CD4-positive, CD25-positive, alpha-beta regulatory T cell (primary cell): Measurements from ENCODE around the gene LRRK1. TPM values are rescaled to one million over a fixed set of nuclear protein-coding genes. Genes with fewer than 3 reads are reported as not detected.
"Not testable (repeated sequence)": the region's sequence is repeated elsewhere in the genome, so short reads cannot be mapped to it uniquely, and the experiment has no call there.

Experiments used
- ATAC-seq, 2 donors: fragments of 150-1000 bp; cut with Tn5 transposase; one replicate each; pipeline ENCODE4 v1.10.0; 2021; ENCODE audit warnings: low read depth in 2 of 2, moderate number of reproducible peaks in 2 of 2, moderate library complexity in 1 of 2
- DNase-seq, 3 donors: peaks; one replicate each; pipeline versions ENCODE4 v3.0.0 to v3.0.0-alpha.2; 2012 to 2022; ENCODE audit warnings: mixed read lengths in 1 of 3
- H3K27ac ChIP-seq: one replicate; pipeline ENCODE4 v1.7.0; 2013; ENCODE audit warnings: mild to moderate bottlenecking, low read length; ENCODE audit not compliant: insufficient read depth, poor library complexity, severe bottlenecking
- H3K27me3 ChIP-seq: one replicate; pipeline ENCODE4 v1.7.0; 2013; ENCODE audit warnings: low read length; ENCODE audit not compliant: control insufficient read depth, insufficient read depth
- H3K36me3 ChIP-seq: one replicate; pipeline ENCODE4 v1.7.0; 2013; ENCODE audit warnings: mild to moderate bottlenecking, low read length, moderate library complexity; ENCODE audit not compliant: control insufficient read depth, insufficient read depth
- H3K4me1 ChIP-seq: 2 replicates; pipeline ENCODE4 v1.7.0; 2013; ENCODE audit warnings: mild to moderate bottlenecking, low read length; ENCODE audit not compliant: insufficient read depth, control insufficient read depth, poor library complexity, severe bottlenecking
- H3K4me3 ChIP-seq: one replicate; pipeline ENCODE4 v1.7.0; 2013; ENCODE audit warnings: low read depth, mild to moderate bottlenecking, low read length, moderate library complexity
- H3K9me3 ChIP-seq, 2 experiments: 1 replicate in 1 of 2; 2 replicates in 1 of 2; pipeline ENCODE4 v1.7.0; 2013; ENCODE audit warnings: low read length in 2 of 2, mild to moderate bottlenecking in 1 of 2, moderate library complexity in 1 of 2; ENCODE audit not compliant: control insufficient read depth in 2 of 2
- H3K27ac Mint-ChIP-seq, 3 donors: one replicate each; pipeline ENCODE4 v1.8.0; 2020 to 2022; ENCODE audit warnings: mild to moderate bottlenecking in 3 of 3, mixed read lengths in 3 of 3, moderate library complexity in 2 of 3
- H3K27me3 Mint-ChIP-seq: one replicate; pipeline ENCODE4 v1.8.0; 2022; ENCODE audit warnings: mild to moderate bottlenecking, mixed read lengths
- H3K36me3 Mint-ChIP-seq: one replicate; pipeline ENCODE4 v1.8.0; 2020; ENCODE audit warnings: mixed read lengths
- H3K4me1 Mint-ChIP-seq, 4 donors: one replicate each; pipeline ENCODE4 v1.8.0; 2020 to 2022; ENCODE audit warnings: mixed read lengths in 4 of 4, mild to moderate bottlenecking in 1 of 4
- H3K4me3 Mint-ChIP-seq, 4 donors: one replicate each; pipeline ENCODE4 v1.8.0; 2020 to 2022; ENCODE audit warnings: mild to moderate bottlenecking in 4 of 4, mixed read lengths in 4 of 4, moderate library complexity in 3 of 4
- H3K9me3 Mint-ChIP-seq, 7 donors: one replicate each; pipeline ENCODE4 v1.8.0; 2020 to 2022; ENCODE audit warnings: mixed read lengths in 7 of 7, mild to moderate bottlenecking in 3 of 7, moderate library complexity in 2 of 7
- polyA plus RNA-seq, 4 donors: library from polyadenylated mRNA; unstranded; fragments of 300-500 nt; fragmentation: Illumina TruSeq; gene quantifications; one replicate each; pipeline ENCODE4 v1.2.3, GENCODE V29; 2021
- total RNA-seq: library from RNA; stranded (reverse); gene quantifications from one replicate; pipeline ENCODE4 v1.2.3, GENCODE V29; 2022

The LRRK1 gene
- total and polyA plus RNA-seq, 5 donors from 2014 or later = 0.06 to 0.17 TPM; not detected in 3

DNA sequence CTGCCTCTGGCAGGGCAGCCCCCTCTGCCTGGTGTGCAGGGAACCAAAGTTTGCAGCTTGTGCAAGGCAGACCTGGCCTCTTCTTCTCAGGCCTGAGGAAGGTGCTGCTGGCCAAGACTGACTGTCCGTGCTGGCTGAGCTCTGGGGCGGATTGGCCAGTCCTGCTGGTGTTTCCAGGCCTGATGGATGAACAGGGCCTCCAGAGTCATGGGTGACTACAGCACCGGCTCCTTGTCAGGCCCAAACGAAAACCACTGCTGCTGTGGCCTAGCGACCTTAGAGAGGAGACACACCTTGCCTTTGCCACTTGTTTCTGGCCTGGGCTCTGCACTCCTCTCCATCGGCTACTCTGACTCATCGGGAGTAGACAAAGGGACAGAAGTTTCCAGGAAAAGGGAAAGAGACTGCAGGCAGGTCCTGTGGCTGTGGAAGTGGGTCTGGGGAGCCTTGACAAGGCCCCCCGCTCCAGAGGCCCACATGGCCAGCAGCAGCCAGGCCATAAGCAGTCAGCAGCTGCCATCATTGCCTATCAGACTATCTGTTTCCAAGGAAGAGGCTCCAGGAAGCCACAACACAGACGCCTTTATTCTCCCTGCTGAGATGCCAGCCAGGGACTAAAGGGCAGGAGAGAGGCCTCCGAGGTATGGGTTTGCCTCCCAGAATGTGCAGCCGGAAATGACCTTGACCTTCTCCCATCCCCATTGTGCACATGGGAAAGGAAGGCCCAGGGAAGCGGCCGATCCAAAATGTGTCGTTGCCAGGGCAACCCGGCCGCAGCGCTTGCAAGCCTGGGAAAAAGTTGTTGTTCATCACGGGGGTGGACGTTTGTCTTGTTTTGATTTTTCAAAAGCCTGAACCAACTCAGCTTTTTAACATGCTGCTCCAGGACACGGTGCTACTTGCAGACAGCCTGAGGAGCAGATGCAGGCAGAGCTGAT lies 172.2 kb downstream of the LRRK1 start:
- Mint-ChIP-seq H3K4me3 (no peak overlapping the region), H3K27me3 (peaks cover 8% of the 10 kb centered on the region), H3K27ac (no peak overlapping the region)

DNA sequence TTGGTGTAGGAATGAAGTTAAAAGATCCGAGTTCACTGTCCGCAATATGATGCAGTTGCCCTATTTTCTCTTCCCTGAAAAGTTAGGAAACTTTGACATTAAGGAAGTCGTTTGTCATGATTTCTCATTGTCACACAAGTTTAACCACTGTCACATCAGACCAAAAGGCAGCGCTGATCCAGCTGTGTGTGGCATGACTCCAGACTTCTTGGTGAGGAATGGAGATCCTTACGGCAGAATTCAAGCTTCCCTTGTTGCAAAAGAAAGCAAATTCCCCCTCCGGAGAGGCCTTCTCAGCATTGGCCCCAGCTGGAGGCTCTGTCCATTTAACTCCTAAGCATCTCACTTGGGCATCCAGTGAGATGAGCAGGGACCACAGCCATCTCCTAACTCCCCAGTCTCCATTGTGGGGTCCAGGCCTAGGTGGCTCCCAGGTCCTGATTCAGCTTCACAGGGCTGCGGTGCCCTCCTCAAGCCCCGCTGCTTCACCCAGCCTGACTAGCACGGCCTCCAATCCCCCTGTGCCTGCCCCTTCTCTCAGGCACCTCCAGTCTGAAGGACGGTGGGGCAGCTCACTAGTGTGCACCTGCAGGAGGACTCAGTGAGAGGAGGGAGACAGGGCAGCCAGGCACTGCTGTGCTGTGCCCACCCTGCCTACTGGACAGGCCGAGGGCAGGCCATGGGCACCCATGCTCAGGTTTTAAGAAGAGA lies 173.2 kb downstream of the LRRK1 start:
- Mint-ChIP-seq H3K27ac (no peak overlapping the region), H3K9me3 (peaks cover 0 to 2% (median 0%) of the 10 kb centered on the region in 7 donors), H3K4me3 (no peak overlapping the region), H3K27me3 (peaks cover 15% of the 10 kb centered on the region), H3K4me1 (peaks cover 0 to 7% (median 4%) of the 10 kb centered on the region in 4 donors), H3K36me3 (no peaks in the 10 kb centered on the region)
- no peaks in the 10 kb centered on the region for H3K36me3 ChIP-seq
- no peak overlapping the region for H3K4me3 ChIP-seq
- H3K27ac ChIP-seq = no peak overlapping the region
- no peaks in the 10 kb centered on the region for H3K4me1 ChIP-seq
- no peaks in the 10 kb centered on the region for H3K9me3 ChIP-seq
- H3K27me3 ChIP-seq = no peaks in the 10 kb centered on the region
- ATAC-seq = no peak
- no peak for DNase-seq

More for the DNA sequence above, 172.2 kb downstream of the LRRK1 start:
- ATAC-seq (no peak), DNase-seq (no peak)
- Histone ChIP-seq H3K27ac (no peak overlapping the region), H3K27me3 (no peaks in the 10 kb centered on the region), H3K4me3 (no peak overlapping the region), H3K9me3 (no peaks in the 10 kb centered on the region), H3K4me1 (no peaks in the 10 kb centered on the region), H3K36me3 (no peaks in the 10 kb centered on the region)
- no peaks in the 10 kb centered on the region for H3K36me3 Mint-ChIP-seq
- peaks cover 0 to 7% (median 2%) of the 10 kb centered on the region in 4 donors for H3K4me1 Mint-ChIP-seq
- H3K9me3 Mint-ChIP-seq = peaks cover 0 to 2% (median 0%) of the 10 kb centered on the region in 7 donors

DNA sequence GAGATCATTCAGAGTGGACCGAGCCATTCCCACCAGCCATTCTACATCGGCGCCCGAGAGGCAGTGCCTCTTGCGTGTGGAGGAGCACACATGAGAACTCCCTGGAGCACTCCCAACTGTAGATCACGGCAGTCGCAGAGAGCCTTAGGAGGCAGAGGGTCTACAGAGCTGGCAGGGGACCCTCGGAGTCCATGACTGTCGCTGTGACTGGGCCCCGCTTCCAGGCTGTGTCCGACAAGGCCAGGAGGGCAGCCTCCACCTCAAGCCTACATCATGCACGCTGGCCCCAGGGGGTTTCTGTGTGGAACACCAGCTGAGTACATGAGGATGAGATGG lies 173.7 kb downstream of the LRRK1 start:
- no peak overlapping the region for H3K27ac Mint-ChIP-seq
- DNase-seq (no peak), ATAC-seq (no peak)
- peaks cover 0 to 2% (median 0%) of the 10 kb centered on the region in 7 donors for H3K9me3 Mint-ChIP-seq
- no peak overlapping the region for H3K4me3 Mint-ChIP-seq
- H3K27me3 Mint-ChIP-seq = peaks cover 15% of the 10 kb centered on the region
- no peaks in the 10 kb centered on the region for H3K36me3 ChIP-seq
- no peaks in the 10 kb centered on the region for H3K36me3 Mint-ChIP-seq
- no peaks in the 10 kb centered on the region for H3K27me3 ChIP-seq
- H3K4me1 Mint-ChIP-seq = peaks cover 0 to 7% (median 4%) of the 10 kb centered on the region in 4 donors
- H3K4me3 ChIP-seq = no peak overlapping the region
- H3K9me3 ChIP-seq = no peaks in the 10 kb centered on the region
- no peaks in the 10 kb centered on the region for H3K4me1 ChIP-seq
- no peak overlapping the region for H3K27ac ChIP-seq

DNA sequence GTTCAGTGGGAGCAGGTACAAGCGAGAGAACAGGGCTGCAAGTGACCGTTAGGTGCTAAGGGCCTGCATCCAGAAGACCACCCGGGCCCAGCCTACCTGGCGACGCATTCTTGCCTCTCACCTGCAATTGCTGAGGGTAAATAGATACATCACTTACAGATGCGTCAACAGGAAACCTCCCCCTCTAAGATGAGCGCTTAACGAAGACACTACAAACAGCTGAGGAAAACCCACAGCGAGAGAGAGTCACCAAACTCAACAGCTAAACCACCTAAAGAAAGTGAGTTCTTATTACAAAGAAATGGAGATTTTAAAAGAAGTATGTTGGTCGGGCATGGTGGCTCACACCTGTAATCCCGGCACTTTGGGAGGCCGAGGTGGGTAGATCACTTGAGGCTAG lies 174.8 kb downstream of the LRRK1 start:
- Mint-ChIP-seq H3K4me1 (peaks cover 0 to 7% (median 4%) of the 10 kb centered on the region in 4 donors), H3K27me3 (peaks cover 15% of the 10 kb centered on the region), H3K36me3 (no peaks in the 10 kb centered on the region), H3K4me3 (no peak overlapping the region), H3K9me3 (peaks cover 0 to 2% (median 0%) of the 10 kb centered on the region in 7 donors), H3K27ac (no peak overlapping the region)
- DNase-seq (no peak), ATAC-seq (no peak)
- no peaks in the 10 kb centered on the region for H3K4me1 ChIP-seq
- no peaks in the 10 kb centered on the region for H3K27me3 ChIP-seq
- no peak overlapping the region for H3K4me3 ChIP-seq
- no peak overlapping the region for H3K27ac ChIP-seq
- no peaks in the 10 kb centered on the region for H3K36me3 ChIP-seq
- no peaks in the 10 kb centered on the region for H3K9me3 ChIP-seq

DNA sequence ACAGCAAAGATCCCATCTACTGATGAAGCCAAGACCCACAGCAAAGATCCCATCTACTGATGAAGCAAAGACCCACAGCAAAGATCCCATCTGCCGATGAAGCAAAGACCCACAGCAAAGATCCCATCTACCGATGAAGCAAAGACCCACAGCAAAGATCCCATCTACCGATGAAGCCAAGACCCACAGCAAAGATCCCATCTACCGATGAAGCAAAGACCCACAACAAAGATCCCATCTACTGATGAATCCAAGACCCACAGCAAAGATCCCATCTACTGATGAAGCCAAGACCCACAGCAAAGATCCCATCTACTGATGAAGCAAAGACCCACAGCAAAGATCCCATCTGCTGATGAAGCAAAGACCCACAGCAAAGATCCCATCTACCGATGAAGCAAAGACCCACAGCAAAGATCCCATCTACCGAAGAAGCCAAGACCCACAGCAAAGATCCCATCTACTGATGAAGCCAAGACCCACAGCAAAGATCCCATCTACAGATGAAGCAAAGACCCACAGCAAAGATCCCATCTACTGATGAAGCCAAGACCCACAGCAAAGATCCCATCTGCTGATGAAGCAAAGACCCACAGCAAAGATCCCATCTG lies 176.7 kb downstream of the LRRK1 start:
- H3K27me3 ChIP-seq, ATAC-seq, H3K27ac Mint-ChIP-seq, H3K4me3 Mint-ChIP-seq, H3K4me1 ChIP-seq, H3K36me3 ChIP-seq, H3K9me3 Mint-ChIP-seq, H3K9me3 ChIP-seq, H3K4me1 Mint-ChIP-seq, H3K36me3 Mint-ChIP-seq, H3K27ac ChIP-seq, DNase-seq, H3K4me3 ChIP-seq: not testable (repeated sequence)
- peaks cover 15% of the 10 kb centered on the region for H3K27me3 Mint-ChIP-seq

DNA sequence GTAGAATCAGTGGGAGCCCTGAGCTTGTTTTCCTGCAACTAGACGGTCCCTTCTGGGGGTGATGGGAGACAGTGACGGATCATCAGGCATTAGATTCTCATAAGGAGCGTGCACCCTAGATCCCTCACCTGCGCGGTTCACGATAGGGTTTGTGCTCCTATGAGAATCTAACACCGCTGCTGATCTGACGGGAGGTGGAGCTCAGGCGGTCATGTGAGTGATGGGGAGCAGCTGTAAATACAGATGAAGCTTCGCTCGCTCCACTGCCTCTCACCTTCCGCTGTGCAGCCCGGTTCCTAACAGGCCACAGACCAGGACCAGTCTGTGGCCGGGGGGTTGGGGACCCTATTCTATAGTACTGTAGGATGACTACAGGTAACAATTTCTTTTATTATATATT lies 178.0 kb downstream of the LRRK1 start:
- Histone ChIP-seq H3K4me3 (no peak overlapping the region), H3K27me3 (no peaks in the 10 kb centered on the region), H3K9me3 (no peaks in the 10 kb centered on the region), H3K4me1 (peaks cover 3% of the 10 kb centered on the region), H3K36me3 (no peaks in the 10 kb centered on the region), H3K27ac (no peak overlapping the region)
- H3K9me3 Mint-ChIP-seq = peaks cover 0 to 3% (median 0%) of the 10 kb centered on the region in 7 donors
- H3K27ac Mint-ChIP-seq = peak overlapping the region in 1 of 3 donors; percentile 32
- ATAC-seq (no peak), DNase-seq (no peak)
- peaks cover 0 to 4% (median 1%) of the 10 kb centered on the region in 4 donors for H3K4me1 Mint-ChIP-seq
- H3K4me3 Mint-ChIP-seq = no peak overlapping the region
- no peaks in the 10 kb centered on the region for H3K36me3 Mint-ChIP-seq
- H3K27me3 Mint-ChIP-seq = peaks cover 12% of the 10 kb centered on the region

DNA sequence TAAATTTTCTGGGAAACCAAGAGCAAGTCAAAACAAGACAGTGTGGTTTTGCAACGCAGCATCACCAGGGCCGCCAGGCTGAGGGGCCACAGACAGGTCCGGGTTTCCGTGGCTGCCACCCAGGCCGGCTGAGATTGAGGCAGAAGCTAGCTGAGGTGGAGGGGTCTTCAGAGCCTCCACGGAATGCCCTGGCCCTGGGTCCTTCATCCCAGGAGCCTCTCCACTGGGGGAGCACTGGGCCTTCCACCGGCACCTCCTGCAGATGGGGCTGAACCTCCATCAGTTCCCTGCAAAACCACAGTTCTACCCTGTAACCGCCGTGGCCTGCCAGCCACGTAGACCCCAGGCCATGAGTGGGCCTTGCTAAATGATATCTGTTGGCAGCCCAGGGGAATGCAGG lies 180.0 kb downstream of the LRRK1 start:
- Mint-ChIP-seq H3K4me1 (peaks cover 0 to 4% (median 0%) of the 10 kb centered on the region in 4 donors), H3K4me3 (no peak overlapping the region), H3K27ac (no peak overlapping the region), H3K9me3 (peaks cover 0 to 3% (median 0%) of the 10 kb centered on the region in 7 donors), H3K36me3 (no peaks in the 10 kb centered on the region), H3K27me3 (peaks cover 7% of the 10 kb centered on the region)
- Histone ChIP-seq H3K27me3 (no peaks in the 10 kb centered on the region), H3K36me3 (no peaks in the 10 kb centered on the region), H3K4me1 (peaks cover 3% of the 10 kb centered on the region), H3K27ac (no peak overlapping the region), H3K9me3 (no peaks in the 10 kb centered on the region), H3K4me3 (no peak overlapping the region)
- DNase-seq (no peak), ATAC-seq (no peak)
